Activated CD8-positive, alpha-beta memory T cell treated with anti-CD3 and anti-CD28 coated beads, Interleukin-2, amount 50 U/mL, for 24 hours (primary cell): ENCODE measurements around the gene HEXD.

Experiments
- DNase-seq: peaks from one replicate; pipeline ENCODE4 v3.0.0-alpha.2; 2020; ENCODE audit errors: extremely low read depth

The HEXD gene

DNA sequence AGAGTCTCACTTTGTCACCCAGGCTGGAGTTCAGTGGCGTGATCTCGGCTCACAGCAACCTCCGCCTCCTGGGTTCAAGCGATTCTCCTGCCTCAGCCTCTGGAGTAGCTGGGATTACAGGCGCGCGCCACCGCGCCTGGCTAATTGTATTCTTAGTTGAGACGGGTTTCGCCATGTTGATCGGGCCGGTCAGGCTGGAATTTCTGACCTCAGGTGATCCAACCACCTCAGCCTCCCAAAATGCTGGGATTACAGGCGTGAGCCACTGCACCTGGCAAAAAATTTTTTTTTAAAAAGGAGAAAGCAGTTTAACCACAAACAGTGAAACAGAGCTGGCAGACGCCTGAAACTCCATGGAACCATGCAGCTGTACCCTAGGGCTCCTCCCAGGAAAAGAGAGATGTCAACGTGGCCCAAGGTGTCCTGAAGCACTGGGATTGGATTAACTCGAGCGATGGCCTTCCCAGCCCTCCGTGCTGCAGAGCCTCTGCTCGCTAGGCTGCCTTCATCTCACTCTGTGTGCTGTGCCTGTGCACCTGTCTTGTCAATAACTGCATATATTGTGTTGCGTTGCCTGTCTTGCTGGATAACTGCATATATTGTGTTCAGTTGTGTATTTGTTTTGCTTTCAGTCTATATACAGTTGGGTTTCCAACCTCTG is 71.8 kb downstream of the HEXD start:
- DNase-seq, result no peak

DNA sequence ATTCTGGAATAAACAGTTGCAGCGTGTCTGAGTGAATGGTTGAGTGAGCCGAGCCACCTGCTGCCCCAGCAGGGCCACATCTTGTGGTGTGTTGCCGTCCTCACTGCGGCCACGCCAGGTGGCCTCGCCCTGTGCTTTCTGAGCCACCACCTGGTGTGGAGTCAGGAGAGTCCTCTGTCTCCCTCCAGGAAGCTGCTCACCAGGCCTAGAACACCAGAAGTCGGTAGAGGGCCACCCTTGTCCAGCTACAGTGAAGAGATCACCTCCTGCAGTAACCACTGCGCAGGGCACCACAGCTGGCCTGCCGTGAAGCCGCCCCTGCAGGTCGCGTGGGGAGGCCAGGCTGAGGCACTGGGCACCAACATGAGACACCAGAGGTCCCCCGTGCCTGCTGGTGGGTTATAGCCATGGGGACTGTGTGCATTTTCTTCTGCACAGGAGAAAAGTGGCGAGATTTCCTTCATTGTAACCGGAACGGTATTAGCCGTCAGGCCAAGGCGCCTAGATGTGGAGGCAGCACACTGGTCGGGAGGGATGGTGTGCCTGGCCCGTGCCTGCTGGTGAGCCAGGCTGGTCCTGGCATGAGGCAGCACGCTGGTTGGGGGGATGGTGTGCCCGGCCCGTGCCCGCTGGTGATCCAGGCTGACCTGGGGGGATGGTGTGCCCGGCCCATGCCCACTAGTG is 72.5 kb downstream of the HEXD start:
- DNase-seq, result no peak

DNA sequence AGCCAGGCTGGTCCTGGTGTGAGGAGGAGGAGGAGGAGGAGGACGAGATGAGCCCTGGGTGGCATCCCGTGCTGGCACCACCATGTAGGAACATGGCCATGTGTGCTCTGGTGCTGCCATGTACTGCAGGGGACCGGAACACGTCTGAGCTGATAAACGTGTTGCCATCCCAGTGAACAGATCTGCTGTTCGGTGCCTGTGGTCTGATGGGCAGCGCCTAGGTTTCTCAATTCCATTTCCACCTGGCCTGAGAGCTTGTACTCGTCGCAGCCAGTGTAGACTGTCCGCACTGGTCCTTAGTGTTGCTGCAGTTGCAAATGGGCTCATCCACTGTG is 73.0 kb downstream of the HEXD start:
- no peak for DNase-seq

DNA sequence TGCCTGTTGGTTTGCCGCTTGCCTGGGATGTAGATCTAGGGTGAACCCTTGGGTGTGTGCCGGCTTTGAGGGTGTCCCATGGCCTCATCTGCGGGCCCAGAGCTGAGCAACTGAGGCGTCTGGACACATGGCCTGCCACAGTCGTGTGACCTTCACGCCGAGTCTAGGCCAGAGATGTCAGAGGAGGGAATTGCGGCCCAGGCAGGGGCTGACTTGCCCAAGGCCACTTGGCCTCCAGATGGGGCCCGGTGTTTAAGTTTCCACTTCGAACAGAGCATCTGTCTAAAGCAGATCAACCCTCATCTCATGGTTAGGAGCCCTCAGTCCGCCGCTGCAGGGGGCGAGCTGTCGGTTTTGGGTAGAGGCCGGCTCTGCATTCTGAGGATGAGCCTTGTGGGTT is 73.4 kb downstream of the HEXD start:
- no peak for DNase-seq
